Measurements from ENCODE around the gene PTPRM. TPM values are rescaled to one million over a fixed set of nuclear protein-coding genes. Genes with fewer than 3 reads are reported as not detected.

PTPRM gene
- total and polyA plus RNA-seq, 7 donors = 3.9 to 151 (median 62.8) TPM

DNA sequence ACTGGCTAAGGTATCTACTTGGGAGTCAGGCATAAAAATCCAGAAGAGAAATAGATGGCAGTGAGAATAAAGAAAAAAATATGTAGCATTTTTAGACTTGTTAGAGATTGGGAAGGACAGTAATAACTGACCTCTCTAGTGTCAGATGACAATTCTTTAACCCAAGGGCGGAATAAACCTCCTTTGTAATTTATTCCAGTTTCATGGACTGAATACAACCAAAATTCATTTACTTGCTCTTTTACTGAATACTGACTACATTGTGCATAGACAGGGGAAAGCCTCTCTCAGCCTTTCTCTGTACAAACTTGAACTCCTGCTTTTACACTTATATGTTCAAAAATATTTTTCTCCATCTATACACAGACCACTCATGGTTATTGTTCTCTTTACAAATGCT, 566.8 kb downstream of the PTPRM start:
- H3K9me3 ChIP-seq = no peaks in the 10 kb centered on the region
- H3K4me1 ChIP-seq = no peaks in the 10 kb centered on the region
- TF ChIP-seq POLR2A (IDR thresholded peaks at IDR 0.05) = no peak
- no peak for TF ChIP-seq EP300 (IDR thresholded peaks at IDR 0.05)
- TF ChIP-seq POLR2AphosphoS5 (IDR thresholded peaks at IDR 0.05) = no peak
- TF ChIP-seq, protein P1, sequence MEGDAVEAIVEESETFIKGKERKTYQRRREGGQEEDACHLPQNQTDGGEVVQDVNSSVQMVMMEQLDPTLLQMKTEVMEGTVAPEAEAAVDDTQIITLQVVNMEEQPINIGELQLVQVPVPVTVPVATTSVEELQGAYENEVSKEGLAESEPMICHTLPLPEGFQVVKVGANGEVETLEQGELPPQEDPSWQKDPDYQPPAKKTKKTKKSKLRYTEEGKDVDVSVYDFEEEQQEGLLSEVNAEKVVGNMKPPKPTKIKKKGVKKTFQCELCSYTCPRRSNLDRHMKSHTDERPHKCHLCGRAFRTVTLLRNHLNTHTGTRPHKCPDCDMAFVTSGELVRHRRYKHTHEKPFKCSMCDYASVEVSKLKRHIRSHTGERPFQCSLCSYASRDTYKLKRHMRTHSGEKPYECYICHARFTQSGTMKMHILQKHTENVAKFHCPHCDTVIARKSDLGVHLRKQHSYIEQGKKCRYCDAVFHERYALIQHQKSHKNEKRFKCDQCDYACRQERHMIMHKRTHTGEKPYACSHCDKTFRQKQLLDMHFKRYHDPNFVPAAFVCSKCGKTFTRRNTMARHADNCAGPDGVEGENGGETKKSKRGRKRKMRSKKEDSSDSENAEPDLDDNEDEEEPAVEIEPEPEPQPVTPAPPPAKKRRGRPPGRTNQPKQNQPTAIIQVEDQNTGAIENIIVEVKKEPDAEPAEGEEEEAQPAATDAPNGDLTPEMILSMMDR (IDR thresholded peaks at IDR 0.05) = no peak
- H3K36me3 ChIP-seq = no peaks in the 10 kb centered on the region
- WGBS, 2 donors = 91 to 94% methylated on average over 1 of the region's 1 CpG
- intact Hi-C loops (cut with DNase I) = no loop called here
- no peak for DNase-seq
- no peak overlapping the region for H3K27ac ChIP-seq
- H3K4me3 ChIP-seq = no peak overlapping the region
- no peaks in the 10 kb centered on the region for H3K27me3 ChIP-seq

DNA sequence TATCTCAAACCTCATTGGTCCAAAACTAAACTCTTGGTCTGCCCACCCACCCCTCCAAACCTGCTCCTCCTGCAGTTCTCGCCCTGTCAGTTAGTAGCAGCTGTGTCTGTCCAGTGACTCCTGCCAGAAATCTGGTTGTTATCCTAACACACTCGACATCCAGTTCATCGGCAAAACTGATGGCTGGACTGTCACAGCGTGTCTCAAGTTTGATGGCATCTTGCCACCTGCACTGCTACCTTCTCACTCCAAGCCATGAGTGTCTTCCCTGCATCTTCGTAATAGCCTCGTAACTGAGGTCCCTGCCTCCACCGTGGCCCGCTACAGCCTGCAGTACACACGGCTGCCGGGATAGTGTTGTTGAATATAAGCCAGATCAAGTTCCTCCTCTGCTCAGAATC, 572.0 kb downstream of the PTPRM start:
- intact Hi-C loops (cut with DNase I) = no loop called here
- peak overlapping the region; percentile 16 to 60 (median 54) for H3K27ac ChIP-seq
- no peaks in the 10 kb centered on the region for H3K9me3 ChIP-seq
- peaks cover 0 to 17% (median 13%) of the 10 kb centered on the region in 4 donors for H3K4me1 ChIP-seq
- H3K4me3 ChIP-seq = no peak overlapping the region
- 66 to 70% methylated on average over 10 of the region's 10 CpGs for WGBS, 2 donors
- TF ChIP-seq, protein P1 (IDR thresholded peaks at IDR 0.05) = no peak
- TF ChIP-seq POLR2A (IDR thresholded peaks at IDR 0.05) = no peak
- no peak for TF ChIP-seq POLR2AphosphoS5 (IDR thresholded peaks at IDR 0.05)
- TF ChIP-seq EP300 (IDR thresholded peaks at IDR 0.05) = no peak
- H3K36me3 ChIP-seq = peaks cover 0 to 3% (median 1%) of the 10 kb centered on the region in 4 donors
- H3K27me3 ChIP-seq = no peaks in the 10 kb centered on the region
- no peak for DNase-seq

DNA sequence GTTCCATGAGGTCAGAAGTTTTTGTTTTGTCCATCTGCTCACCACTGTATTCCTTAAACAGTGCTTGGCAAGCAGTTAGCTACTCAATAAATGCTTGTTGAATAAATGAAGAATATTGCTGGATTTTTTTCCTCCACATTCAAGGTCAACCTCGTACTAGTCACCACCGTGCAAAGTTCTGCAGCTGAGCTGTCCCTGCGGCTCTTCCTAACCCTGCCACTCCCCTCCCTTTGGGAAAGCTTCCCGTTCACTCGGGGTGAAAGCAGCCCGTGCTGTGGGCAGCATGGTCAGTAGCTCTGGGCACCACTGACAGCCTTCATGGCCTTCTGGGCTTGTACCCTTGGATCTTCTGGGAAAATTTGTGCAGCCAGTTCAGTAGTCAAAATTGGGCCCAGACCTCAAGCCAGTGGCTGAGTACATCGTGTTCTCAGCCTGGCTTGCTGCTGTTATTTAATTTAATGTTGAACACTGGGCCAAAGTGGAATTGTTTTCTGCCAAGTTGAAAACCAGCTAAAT, 572.8 kb downstream of the PTPRM start:
- no peak overlapping the region for H3K4me3 ChIP-seq
- no peaks in the 10 kb centered on the region for H3K27me3 ChIP-seq
- DNase-seq = peak; percentile 68
- peak overlapping the region; percentile 16 to 60 (median 54) for H3K27ac ChIP-seq
- WGBS, 2 donors = 64 to 75% methylated on average over 7 of the region's 7 CpGs
- H3K9me3 ChIP-seq = no peaks in the 10 kb centered on the region
- intact Hi-C loops (cut with DNase I) = no loop called here
- TF ChIP-seq, protein P1 (IDR thresholded peaks at IDR 0.05) = no peak
- no peak for TF ChIP-seq POLR2A (IDR thresholded peaks at IDR 0.05)
- TF ChIP-seq EP300 (IDR thresholded peaks at IDR 0.05) = peak in 1 of 4 donors; percentile 43
- peak in 3 of 4 donors; percentile 22 to 62 (median 37) for TF ChIP-seq POLR2AphosphoS5 (IDR thresholded peaks at IDR 0.05)
- peaks cover 0 to 9% (median 4%) of the 10 kb centered on the region in 4 donors for H3K36me3 ChIP-seq
- H3K4me1 ChIP-seq = peaks cover 0 to 17% (median 13%) of the 10 kb centered on the region in 4 donors

DNA sequence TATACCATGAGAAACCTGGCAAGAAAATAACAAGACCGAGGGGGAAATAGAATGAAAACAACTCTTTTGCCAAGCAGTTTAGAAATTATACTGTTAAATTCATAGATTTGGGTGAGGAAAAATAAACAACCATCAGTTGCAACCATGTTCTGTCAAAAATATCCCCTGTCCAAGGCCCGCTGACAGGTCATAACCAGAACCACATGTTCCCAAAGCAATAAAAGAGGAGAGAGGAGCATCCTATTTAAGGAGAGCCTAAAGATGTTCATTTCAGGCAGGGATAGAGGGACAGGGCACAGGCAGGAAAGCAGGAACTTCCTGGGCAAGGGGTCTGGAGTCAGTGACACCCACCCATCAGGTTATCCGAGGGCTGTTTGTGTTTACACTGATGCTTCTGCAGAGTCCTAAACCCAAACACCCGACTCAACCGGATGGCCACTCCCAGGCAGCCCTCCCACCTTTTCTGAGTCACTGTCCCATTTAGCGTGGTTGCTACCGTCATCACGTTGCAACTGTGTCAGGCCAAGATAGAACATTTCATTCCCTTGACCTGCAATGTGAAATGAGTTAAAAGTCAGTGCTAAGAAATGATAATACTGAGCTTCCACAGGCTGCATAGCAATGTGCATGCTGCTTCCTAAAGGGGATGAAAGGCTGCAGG, 573.9 kb downstream of the PTPRM start:
- intact Hi-C loops (cut with DNase I) = no loop called here
- no peaks in the 10 kb centered on the region for H3K9me3 ChIP-seq
- peaks cover 0 to 17% (median 13%) of the 10 kb centered on the region in 4 donors for H3K4me1 ChIP-seq
- WGBS, 2 donors = 65 to 73% methylated on average over 8 of the region's 8 CpGs
- no peaks in the 10 kb centered on the region for H3K27me3 ChIP-seq
- peak; percentile 77 for DNase-seq
- no peak overlapping the region for H3K4me3 ChIP-seq
- peak overlapping the region in 2 of 4 donors; percentile 32 to 60 for H3K27ac ChIP-seq
- TF ChIP-seq POLR2A (IDR thresholded peaks at IDR 0.05) = no peak
- TF ChIP-seq POLR2AphosphoS5 (IDR thresholded peaks at IDR 0.05) = peak in 3 of 4 donors; percentile 19 to 52 (median 36)
- H3K36me3 ChIP-seq = peaks cover 0 to 18% (median 4%) of the 10 kb centered on the region in 4 donors

DNA sequence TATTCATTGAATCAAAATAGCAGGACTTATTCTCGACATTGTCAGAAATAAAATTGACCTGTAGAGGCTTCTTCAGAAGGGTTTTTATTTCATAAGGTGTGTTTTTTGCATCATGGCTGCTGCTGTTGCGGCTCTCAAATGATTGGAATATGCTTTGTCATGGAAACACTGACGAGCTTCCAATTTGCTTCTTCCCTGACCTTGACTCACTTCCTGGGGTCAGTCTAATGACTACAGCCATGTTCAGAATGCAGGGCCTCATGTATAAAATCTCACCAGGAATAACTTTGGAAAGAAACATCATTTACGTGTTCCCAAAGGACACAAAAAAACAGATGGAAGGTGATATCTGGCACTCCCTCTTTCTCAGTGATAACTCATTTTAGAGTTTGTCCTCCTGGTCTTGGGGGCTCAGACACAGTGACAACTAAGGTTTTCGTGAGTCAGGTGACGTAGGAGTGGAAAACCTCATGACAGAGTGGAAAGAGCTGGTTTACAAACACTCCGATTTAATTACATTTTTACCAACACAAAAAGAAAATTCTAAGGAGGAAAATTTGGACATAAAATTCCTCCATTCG, 575.1 kb downstream of the PTPRM start:
- intact Hi-C loops (cut with DNase I) = no loop called here
- 72 to 77% methylated on average over 8 of the region's 8 CpGs for WGBS, 2 donors
- Histone ChIP-seq H3K27me3 (no peaks in the 10 kb centered on the region), H3K9me3 (no peaks in the 10 kb centered on the region), H3K36me3 (peaks cover 0 to 18% (median 4%) of the 10 kb centered on the region in 4 donors), H3K4me3 (no peak overlapping the region), H3K27ac (no peak overlapping the region), H3K4me1 (peaks cover 0 to 17% (median 13%) of the 10 kb centered on the region in 4 donors)
- TF ChIP-seq EP300 (IDR thresholded peaks at IDR 0.05) = no peak
- TF ChIP-seq, protein P1 (IDR thresholded peaks at IDR 0.05) = no peak
- TF ChIP-seq POLR2A (IDR thresholded peaks at IDR 0.05) = no peak
- no peak for TF ChIP-seq POLR2AphosphoS5 (IDR thresholded peaks at IDR 0.05)
- no peak for DNase-seq

Measured in sigmoid colon (tissue), 7 donors.